ENCODE measurements around the gene TEP1. TPM values are rescaled to one million over a fixed set of nuclear protein-coding genes. Genes with fewer than 3 reads are reported as not detected.
A peak's percentile ranks its signal among the peaks of the same experiment; 100 is the strongest.

The TEP1 gene
- total and polyA plus RNA-seq, 2 of the 13 experiments (the other 11 are each of a cell fraction or from before 2014, with no cell fraction given): 11.0 to 12.8 TPM

DNA sequence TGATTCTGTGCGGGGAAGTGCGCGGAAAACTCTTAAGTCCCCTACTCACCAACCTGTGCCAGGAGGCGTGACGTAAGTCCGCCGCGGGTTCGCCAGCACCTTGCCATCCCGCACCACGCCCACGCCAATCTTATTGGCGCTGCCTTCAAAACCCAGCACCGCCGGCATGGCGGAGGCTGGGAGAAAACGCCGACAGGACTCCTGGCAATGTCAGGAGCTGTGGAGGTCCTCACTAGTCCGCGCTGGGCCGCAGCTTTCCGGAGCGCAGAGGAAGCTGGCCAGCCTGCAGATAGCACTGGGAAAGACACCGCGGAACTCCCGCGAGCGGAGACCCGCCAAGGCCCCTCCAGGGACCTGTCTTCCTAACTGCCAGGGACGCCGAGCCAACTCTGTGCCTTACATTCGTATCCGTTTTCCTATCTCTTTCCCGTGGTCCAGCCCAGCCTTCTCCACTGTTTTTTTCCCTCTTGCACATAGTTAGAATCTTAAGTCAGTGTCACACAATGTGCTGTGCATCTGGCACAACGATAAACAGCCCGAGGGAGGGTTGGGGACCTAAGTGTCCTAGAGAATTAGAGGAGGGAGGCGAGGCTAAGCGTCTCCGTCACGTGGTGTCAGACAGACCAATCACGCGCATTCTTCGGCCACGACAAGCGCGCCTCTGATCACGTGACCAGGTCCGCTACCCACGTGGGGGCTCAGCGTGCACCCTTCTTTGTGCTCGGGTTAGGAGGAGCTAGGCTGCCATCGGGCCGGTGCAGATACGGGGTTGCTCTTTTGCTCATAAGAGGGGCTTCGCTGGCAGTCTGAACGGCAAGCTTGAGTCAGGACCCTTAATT is 41.4 kb upstream of the TEP1 start, which contains the start of the genes APEX1 and OSGEP (continued):
- TF ChIP-seq, protein P1, sequence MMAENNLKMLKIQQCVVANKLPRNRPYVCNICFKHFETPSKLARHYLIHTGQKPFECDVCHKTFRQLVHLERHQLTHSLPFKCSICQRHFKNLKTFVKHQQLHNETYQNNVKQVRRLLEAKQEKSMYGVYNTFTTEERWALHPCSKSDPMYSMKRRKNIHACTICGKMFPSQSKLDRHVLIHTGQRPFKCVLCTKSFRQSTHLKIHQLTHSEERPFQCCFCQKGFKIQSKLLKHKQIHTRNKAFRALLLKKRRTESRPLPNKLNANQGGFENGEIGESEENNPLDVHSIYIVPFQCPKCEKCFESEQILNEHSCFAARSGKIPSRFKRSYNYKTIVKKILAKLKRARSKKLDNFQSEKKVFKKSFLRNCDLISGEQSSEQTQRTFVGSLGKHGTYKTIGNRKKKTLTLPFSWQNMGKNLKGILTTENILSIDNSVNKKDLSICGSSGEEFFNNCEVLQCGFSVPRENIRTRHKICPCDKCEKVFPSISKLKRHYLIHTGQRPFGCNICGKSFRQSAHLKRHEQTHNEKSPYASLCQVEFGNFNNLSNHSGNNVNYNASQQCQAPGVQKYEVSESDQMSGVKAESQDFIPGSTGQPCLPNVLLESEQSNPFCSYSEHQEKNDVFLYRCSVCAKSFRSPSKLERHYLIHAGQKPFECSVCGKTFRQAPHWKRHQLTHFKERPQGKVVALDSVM (CRISPR knock-in tag; IDR thresholded peaks at IDR 0.05): no peak
- no peak; the same call in 1 of the 2 replicates for TF ChIP-seq ZNF670 (CRISPR knock-in tag; IDR thresholded peaks at IDR 0.05; ENCODE audit: borderline replicate concordance)
- TF ChIP-seq, protein P2, sequence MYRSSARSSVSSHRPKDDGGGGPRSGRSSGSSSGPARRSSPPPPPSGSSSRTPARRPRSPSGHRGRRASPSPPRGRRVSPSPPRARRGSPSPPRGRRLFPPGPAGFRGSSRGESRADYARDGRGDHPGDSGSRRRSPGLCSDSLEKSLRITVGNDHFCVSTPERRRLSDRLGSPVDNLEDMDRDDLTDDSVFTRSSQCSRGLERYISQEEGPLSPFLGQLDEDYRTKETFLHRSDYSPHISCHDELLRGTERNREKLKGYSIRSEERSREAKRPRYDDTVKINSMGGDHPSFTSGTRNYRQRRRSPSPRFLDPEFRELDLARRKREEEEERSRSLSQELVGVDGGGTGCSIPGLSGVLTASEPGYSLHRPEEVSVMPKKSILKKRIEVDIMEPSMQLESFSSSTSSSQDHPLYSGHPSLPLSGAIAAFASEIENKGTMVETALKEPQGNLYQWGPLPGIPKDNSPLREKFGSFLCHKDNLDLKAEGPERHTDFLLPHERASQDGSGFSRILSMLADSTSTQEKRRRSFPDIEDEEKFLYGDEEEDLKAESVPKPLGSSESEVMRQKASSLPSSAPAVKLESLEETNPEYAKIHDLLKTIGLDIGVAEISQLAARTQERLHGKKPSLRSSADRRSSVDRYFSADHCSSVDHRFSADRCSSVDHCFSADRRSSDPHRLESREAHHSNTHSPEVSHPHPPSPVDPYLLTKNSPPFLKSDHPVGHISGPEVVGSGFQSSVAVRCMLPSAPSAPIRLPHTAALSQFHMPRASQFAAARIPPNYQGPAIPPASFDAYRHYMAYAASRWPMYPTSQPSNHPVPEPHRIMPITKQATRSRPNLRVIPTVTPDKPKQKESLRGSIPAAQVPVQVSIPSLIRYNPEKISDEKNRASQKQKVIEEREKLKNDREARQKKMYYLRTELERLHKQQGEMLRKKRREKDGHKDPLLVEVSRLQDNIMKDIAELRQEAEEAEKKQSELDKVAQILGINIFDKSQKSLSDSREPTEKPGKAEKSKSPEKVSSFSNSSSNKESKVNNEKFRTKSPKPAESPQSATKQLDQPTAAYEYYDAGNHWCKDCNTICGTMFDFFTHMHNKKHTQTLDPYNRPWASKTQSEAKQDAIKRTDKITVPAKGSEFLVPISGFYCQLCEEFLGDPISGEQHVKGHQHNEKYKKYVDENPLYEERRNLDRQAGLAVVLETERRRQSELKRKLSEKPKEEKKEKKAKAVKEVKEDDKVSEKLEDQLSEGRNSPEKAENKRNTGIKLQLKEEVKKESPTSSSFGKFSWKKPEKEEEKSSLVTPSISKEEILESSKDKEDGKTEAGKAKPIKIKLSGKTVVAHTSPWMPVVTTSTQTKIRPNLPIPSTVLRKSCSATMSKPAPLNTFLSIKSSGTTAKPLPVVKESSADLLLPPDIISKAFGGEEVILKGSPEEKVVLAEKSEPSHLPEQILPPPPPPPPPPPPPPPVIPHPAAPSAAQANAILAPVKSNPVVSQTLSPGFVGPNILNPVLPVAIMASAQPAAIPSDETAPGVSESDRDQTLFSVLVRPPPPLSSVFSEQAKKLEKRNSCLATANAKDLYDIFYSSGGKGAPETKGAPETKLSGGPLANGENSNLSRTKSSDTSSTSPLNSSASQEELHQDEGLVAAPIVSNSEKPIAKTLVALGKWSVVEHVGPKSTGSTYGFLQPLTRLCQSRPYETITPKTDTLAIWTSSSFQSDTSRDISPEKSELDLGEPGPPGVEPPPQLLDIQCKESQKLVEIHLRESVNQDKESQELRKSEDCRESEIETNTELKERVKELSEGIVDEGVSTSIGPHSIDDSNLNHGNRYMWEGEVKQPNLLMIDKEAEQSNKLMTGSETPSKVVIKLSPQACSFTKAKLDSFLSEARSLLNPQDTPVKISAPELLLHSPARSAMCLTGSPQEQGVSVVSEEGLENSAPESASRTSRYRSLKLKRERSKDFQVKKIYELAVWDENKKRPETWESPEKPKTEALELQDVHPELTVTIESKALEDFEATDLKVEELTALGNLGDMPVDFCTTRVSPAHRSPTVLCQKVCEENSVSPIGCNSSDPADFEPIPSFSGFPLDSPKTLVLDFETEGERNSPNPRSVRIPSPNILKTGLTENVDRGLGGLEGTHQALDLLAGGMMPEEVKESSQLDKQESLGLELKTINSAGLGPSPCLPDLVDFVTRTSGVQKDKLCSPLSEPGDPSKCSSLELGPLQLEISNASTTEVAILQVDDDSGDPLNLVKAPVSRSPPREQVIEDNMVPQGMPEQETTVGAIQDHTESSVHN (CRISPR knock-in tag; IDR thresholded peaks at IDR 0.05): no peak
- peak; percentile 10; the same call in 1 of the 2 replicates for TF ChIP-seq ZNF143 (CRISPR knock-in tag; IDR thresholded peaks at IDR 0.05)
- TF ChIP-seq ZNF607 (CRISPR knock-in tag; IDR thresholded peaks at IDR 0.05; ENCODE audit: borderline replicate concordance): peak; percentile 76; the same call in 1 of the 2 replicates
- no peak for TF ChIP-seq CENPX (CRISPR knock-in tag; IDR thresholded peaks at IDR 0.05)
- TF ChIP-seq ZNF878 (CRISPR knock-in tag; IDR thresholded peaks at IDR 0.05): peak; percentile 73; the same call in 1 of the 2 replicates
- TF ChIP-seq ERF (CRISPR knock-in tag; IDR thresholded peaks at IDR 0.05): peak; percentile 83
- TF ChIP-seq, protein P3, sequence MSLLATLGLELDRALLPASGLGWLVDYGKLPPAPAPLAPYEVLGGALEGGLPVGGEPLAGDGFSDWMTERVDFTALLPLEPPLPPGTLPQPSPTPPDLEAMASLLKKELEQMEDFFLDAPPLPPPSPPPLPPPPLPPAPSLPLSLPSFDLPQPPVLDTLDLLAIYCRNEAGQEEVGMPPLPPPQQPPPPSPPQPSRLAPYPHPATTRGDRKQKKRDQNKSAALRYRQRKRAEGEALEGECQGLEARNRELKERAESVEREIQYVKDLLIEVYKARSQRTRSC (CRISPR knock-in tag; IDR thresholded peaks at IDR 0.05; ENCODE audit: low read depth): peak; percentile 76; the same call in 1 of the 2 replicates
- peak; percentile 78 for TF ChIP-seq NR2C2 (CRISPR knock-in tag; IDR thresholded peaks at IDR 0.05; ENCODE audit: borderline replicate concordance)
- no peak for TF ChIP-seq ARNT (IDR thresholded peaks at IDR 0.05)
- TF ChIP-seq ZNF207 (IDR thresholded peaks at IDR 0.05; ENCODE audit: borderline replicate concordance): peak; percentile 99; the same call in 1 of the 2 replicates
- TF ChIP-seq PRMT3 (CRISPR knock-in tag; IDR thresholded peaks at IDR 0.05; ENCODE audit: borderline replicate concordance, low read depth): 0 out of 2 replicates have a peak, but pooled peaks have one; percentile 71
- TF ChIP-seq ZNF75D (CRISPR knock-in tag; IDR thresholded peaks at IDR 0.05; ENCODE audit: borderline replicate concordance): no peak; the same call in 1 of the 2 replicates
- TF ChIP-seq, protein P4, sequence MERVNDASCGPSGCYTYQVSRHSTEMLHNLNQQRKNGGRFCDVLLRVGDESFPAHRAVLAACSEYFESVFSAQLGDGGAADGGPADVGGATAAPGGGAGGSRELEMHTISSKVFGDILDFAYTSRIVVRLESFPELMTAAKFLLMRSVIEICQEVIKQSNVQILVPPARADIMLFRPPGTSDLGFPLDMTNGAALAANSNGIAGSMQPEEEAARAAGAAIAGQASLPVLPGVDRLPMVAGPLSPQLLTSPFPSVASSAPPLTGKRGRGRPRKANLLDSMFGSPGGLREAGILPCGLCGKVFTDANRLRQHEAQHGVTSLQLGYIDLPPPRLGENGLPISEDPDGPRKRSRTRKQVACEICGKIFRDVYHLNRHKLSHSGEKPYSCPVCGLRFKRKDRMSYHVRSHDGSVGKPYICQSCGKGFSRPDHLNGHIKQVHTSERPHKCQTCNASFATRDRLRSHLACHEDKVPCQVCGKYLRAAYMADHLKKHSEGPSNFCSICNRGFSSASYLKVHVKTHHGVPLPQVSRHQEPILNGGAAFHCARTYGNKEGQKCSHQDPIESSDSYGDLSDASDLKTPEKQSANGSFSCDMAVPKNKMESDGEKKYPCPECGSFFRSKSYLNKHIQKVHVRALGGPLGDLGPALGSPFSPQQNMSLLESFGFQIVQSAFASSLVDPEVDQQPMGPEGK (CRISPR knock-in tag; IDR thresholded peaks at IDR 0.05): peak; percentile 64
